K562 (cell line): ENCODE results near the gene ECHDC3. TPM values are rescaled to one million over a fixed set of nuclear protein-coding genes. Genes with fewer than 3 reads are reported as not detected.

Source experiments
- EHMT2 ChIP-seq: fragments of 450-650 bp; IDR thresholded peaks from 2 replicates; pipeline ENCODE4 v1.6.1; 2018; ENCODE audit warnings: antibody characterized with exemption
- FOXA1 ChIP-seq: fragments of 450-650 bp; IDR thresholded peaks from 2 replicates; pipeline ENCODE4 v1.6.1; 2016; ENCODE audit warnings: mild to moderate bottlenecking, borderline replicate concordance
- FOXJ3 ChIP-seq: sonication (generic); formaldehyde crosslinking; IDR thresholded peaks from 2 replicates; pipeline ENCODE4 v1.4.0; 2020; ENCODE audit warnings: mild to moderate bottlenecking, missing genetic modification reagents
- FOXP1 ChIP-seq: sonication (generic); formaldehyde crosslinking; IDR thresholded peaks from 2 replicates; pipeline ENCODE4 v1.8.0; 2022; ENCODE audit warnings: mild to moderate bottlenecking, missing genetic modification reagents
- GATAD2B ChIP-seq: fragments of 450-650 bp; IDR thresholded peaks from 2 replicates; pipeline ENCODE4 v1.6.1; 2017; ENCODE audit warnings: mild to moderate bottlenecking, borderline replicate concordance
- HEY1 ChIP-seq: fragments of 250-450 bp; sonication (Bioruptor Pico); IDR thresholded peaks from 2 replicates; pipeline ENCODE4 v1.5.0; 2020; ENCODE audit warnings: mild to moderate bottlenecking, moderate library complexity, borderline replicate concordance
- HMG20B ChIP-seq: fragments of 250-450 bp; sonication (Bioruptor Pico); IDR thresholded peaks from 2 replicates; pipeline ENCODE4 v1.5.0; 2021; ENCODE audit warnings: mild to moderate bottlenecking
- IFI16 ChIP-seq: fragments of 250-450 bp; sonication (Bioruptor Pico); IDR thresholded peaks from 2 replicates; pipeline ENCODE4 v2.1.2; 2022; ENCODE audit warnings: mild to moderate bottlenecking, inconsistent platforms
- KAT8 ChIP-seq: fragments of 450-650 bp; IDR thresholded peaks from 2 replicates; pipeline ENCODE4 v1.6.1; 2016; ENCODE audit warnings: low read depth, mild to moderate bottlenecking
- MYC ChIP-seq, 2 experiments: fragments of 250-450 bp in 1 of 2; sonication (Bioruptor Pico) in 1 of 2; IDR thresholded peaks; 2 replicates each; pipeline versions ENCODE4 v1.5.1 to v1.6.1; 2012 to 2021; ENCODE audit warnings: low read depth in 2 of 2, borderline replicate concordance in 1 of 2, improper control_type of control experiment in 1 of 2, low read length in 1 of 2, mild to moderate bottlenecking in 1 of 2, moderate library complexity in 1 of 2
- RBM14 ChIP-seq: fragments of 200-400 bp; formaldehyde crosslinking; IDR thresholded peaks from 2 replicates; pipeline ENCODE4 v1.6.1; 2018; ENCODE audit warnings: low read depth, mild to moderate bottlenecking, low read length, moderate library complexity, borderline replicate concordance; ENCODE audit not compliant: insufficient read depth
- RFX1 ChIP-seq: fragments of 450-650 bp; IDR thresholded peaks from 2 replicates; pipeline ENCODE4 v1.6.1; 2016; ENCODE audit warnings: mild to moderate bottlenecking, moderate library complexity
- SP1 ChIP-seq: sonication (generic); formaldehyde crosslinking; IDR thresholded peaks from 2 replicates; pipeline ENCODE4 v1.8.1; 2022; ENCODE audit warnings: mild to moderate bottlenecking, missing genetic modification reagents
- SRSF3 ChIP-seq: fragments of 200-400 bp; formaldehyde crosslinking; IDR thresholded peaks from 2 replicates; pipeline ENCODE4 v1.6.1; 2016; ENCODE audit warnings: mild to moderate bottlenecking, low read length, moderate library complexity; ENCODE audit not compliant: insufficient read depth
- ZFX ChIP-seq: sonication (generic); formaldehyde crosslinking; IDR thresholded peaks from 2 replicates; pipeline ENCODE4 v1.8.0; 2022; ENCODE audit warnings: mild to moderate bottlenecking, missing genetic modification reagents, moderate library complexity
- ZNF695 ChIP-seq: fragments of 450-650 bp; formaldehyde crosslinking; IDR thresholded peaks from 2 replicates; pipeline ENCODE4 v1.4.0; 2020; ENCODE audit warnings: mild to moderate bottlenecking, moderate library complexity
- polyA plus RNA-seq, 8 experiments: library from polyadenylated mRNA; depleted of rRNA in 4 of 8; stranded (reverse) in 5 of 8; unstranded in 3 of 8; fragments of >200 nt; fragmentation: Nextera tagmentation in 2 of 8; fragmentation: Illumina TruSeq in 1 of 8; extraction: Ambion mirVana in 2 of 8; extraction: Trizol in 1 of 8; gene quantifications; 2 replicates each; pipeline versions ENCODE4 v1.2.1 to v1.2.3, GENCODE V29; 2011 to 2014; ENCODE audit warnings: inconsistent platforms in 1 of 8, missing spikeins in 1 of 8
- total RNA-seq, 7 experiments: library from RNA; depleted of rRNA in 6 of 7; stranded (reverse); fragments of >200 nt in 6 of 7; fragmentation: Illumina TruSeq in 2 of 7; extraction: Trizol in 2 of 7; gene quantifications; 2 replicates each; pipeline versions ENCODE4 v1.2.1 to v1.2.3, GENCODE V29; 2011 to 2021; ENCODE audit warnings: low replicate concordance in 1 of 7
- TF ChIP-seq, protein P1 (sequence below): fragments of 450-650 bp; formaldehyde crosslinking; IDR thresholded peaks from 2 replicates; pipeline ENCODE4 v1.4.0; 2020; ENCODE audit warnings: mild to moderate bottlenecking, moderate library complexity
- TF ChIP-seq, protein P2 (sequence below): fragments of 450-650 bp; formaldehyde crosslinking; IDR thresholded peaks from 2 replicates; pipeline ENCODE4 v1.4.0; 2020; ENCODE audit warnings: mild to moderate bottlenecking, moderate library complexity
- TF ChIP-seq, protein P3 (sequence below): fragments of 250-450 bp; sonication (Bioruptor Pico); IDR thresholded peaks from 2 replicates; pipeline ENCODE4 v1.4.0; 2020; ENCODE audit warnings: mild to moderate bottlenecking, moderate library complexity, borderline replicate concordance
- TF ChIP-seq, protein P4 (sequence below): sonication (generic); formaldehyde crosslinking; IDR thresholded peaks from 2 replicates; pipeline ENCODE4 v1.4.0; 2020; ENCODE audit warnings: mild to moderate bottlenecking, missing genetic modification reagents
- TF ChIP-seq, protein P5 (sequence below): fragments of 250-450 bp; sonication (Bioruptor Pico); IDR thresholded peaks from 2 replicates; pipeline ENCODE4 v1.8.0; 2021; ENCODE audit warnings: moderate library complexity, mild to moderate bottlenecking, inconsistent platforms

Gene ECHDC3
- total and polyA plus RNA-seq, 9 of the 15 experiments (the other 6 are each of a cell fraction or from before 2014, with no cell fraction given): 0.53 to 21.9 (median 15.7) TPM

GRCh38 chr10:11757821-11758463, 15.8 kb downstream of the ECHDC3 start (continued):
- TF ChIP-seq, protein P1, sequence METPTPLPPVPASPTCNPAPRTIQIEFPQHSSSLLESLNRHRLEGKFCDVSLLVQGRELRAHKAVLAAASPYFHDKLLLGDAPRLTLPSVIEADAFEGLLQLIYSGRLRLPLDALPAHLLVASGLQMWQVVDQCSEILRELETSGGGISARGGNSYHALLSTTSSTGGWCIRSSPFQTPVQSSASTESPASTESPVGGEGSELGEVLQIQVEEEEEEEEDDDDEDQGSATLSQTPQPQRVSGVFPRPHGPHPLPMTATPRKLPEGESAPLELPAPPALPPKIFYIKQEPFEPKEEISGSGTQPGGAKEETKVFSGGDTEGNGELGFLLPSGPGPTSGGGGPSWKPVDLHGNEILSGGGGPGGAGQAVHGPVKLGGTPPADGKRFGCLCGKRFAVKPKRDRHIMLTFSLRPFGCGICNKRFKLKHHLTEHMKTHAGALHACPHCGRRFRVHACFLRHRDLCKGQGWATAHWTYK (CRISPR knock-in tag): no peak
- TF ChIP-seq FOXJ3: no peak
- TF ChIP-seq ZFX (CRISPR knock-in tag): 0 out of 2 replicates have a peak, but pooled peaks have one; percentile 26
- TF ChIP-seq FOXA1: no peak
- no peak for TF ChIP-seq KAT8
- TF ChIP-seq SP1 (CRISPR knock-in tag): peak; percentile 32; the same call in 1 of the 2 replicates
- TF ChIP-seq, protein P2, sequence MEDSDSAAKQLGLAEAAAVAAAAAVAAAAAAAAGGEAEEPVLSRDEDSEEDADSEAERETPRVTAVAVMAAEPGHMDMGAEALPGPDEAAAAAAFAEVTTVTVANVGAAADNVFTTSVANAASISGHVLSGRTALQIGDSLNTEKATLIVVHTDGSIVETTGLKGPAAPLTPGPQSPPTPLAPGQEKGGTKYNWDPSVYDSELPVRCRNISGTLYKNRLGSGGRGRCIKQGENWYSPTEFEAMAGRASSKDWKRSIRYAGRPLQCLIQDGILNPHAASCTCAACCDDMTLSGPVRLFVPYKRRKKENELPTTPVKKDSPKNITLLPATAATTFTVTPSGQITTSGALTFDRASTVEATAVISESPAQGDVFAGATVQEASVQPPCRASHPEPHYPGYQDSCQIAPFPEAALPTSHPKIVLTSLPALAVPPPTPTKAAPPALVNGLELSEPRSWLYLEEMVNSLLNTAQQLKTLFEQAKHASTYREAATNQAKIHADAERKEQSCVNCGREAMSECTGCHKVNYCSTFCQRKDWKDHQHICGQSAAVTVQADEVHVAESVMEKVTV: peak; percentile 79; the same call in 1 of the 2 replicates
- TF ChIP-seq, protein P3, sequence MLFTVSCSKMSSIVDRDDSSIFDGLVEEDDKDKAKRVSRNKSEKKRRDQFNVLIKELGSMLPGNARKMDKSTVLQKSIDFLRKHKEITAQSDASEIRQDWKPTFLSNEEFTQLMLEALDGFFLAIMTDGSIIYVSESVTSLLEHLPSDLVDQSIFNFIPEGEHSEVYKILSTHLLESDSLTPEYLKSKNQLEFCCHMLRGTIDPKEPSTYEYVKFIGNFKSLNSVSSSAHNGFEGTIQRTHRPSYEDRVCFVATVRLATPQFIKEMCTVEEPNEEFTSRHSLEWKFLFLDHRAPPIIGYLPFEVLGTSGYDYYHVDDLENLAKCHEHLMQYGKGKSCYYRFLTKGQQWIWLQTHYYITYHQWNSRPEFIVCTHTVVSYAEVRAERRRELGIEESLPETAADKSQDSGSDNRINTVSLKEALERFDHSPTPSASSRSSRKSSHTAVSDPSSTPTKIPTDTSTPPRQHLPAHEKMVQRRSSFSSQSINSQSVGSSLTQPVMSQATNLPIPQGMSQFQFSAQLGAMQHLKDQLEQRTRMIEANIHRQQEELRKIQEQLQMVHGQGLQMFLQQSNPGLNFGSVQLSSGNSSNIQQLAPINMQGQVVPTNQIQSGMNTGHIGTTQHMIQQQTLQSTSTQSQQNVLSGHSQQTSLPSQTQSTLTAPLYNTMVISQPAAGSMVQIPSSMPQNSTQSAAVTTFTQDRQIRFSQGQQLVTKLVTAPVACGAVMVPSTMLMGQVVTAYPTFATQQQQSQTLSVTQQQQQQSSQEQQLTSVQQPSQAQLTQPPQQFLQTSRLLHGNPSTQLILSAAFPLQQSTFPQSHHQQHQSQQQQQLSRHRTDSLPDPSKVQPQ (CRISPR knock-in tag): no peak
- TF ChIP-seq FOXP1: no peak
- TF ChIP-seq, protein P4, sequence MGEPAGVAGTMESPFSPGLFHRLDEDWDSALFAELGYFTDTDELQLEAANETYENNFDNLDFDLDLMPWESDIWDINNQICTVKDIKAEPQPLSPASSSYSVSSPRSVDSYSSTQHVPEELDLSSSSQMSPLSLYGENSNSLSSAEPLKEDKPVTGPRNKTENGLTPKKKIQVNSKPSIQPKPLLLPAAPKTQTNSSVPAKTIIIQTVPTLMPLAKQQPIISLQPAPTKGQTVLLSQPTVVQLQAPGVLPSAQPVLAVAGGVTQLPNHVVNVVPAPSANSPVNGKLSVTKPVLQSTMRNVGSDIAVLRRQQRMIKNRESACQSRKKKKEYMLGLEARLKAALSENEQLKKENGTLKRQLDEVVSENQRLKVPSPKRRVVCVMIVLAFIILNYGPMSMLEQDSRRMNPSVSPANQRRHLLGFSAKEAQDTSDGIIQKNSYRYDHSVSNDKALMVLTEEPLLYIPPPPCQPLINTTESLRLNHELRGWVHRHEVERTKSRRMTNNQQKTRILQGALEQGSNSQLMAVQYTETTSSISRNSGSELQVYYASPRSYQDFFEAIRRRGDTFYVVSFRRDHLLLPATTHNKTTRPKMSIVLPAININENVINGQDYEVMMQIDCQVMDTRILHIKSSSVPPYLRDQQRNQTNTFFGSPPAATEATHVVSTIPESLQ (CRISPR knock-in tag): no peak
- no peak for TF ChIP-seq GATAD2B
- TF ChIP-seq, protein P5, sequence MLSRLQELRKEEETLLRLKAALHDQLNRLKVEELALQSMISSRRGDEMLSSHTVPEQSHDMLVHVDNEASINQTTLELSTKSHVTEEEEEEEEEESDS: no peak
- TF ChIP-seq MYC (IDR thresholded peaks at IDR 0.05; ENCODE audit: low read depth, low read length): 0 out of 2 replicates have a peak, but pooled peaks have one; percentile 4
- no peak for TF ChIP-seq MYC (CRISPR knock-in tag; IDR thresholded peaks at IDR 0.05; ENCODE audit: borderline replicate concordance, low read depth)
- no peak for TF ChIP-seq IFI16
- TF ChIP-seq HMG20B (CRISPR knock-in tag): no peak
- no peak for TF ChIP-seq HEY1
- no peak for TF ChIP-seq ZNF695 (CRISPR knock-in tag)
- TF ChIP-seq EHMT2: no peak
- TF ChIP-seq SRSF3: no peak
- no peak for TF ChIP-seq RFX1
- no peak for TF ChIP-seq RBM14
